Testis (tissue), 3 donors: ENCODE data around the gene CNR2. TPM values are rescaled to one million over a fixed set of nuclear protein-coding genes. Genes with fewer than 3 reads are reported as not detected.

Source experiments
- DNase-seq: peaks from one replicate; pipeline ENCODE4 v3.0.0-alpha.2; 2019
- H3K27ac ChIP-seq, 2 donors: fragments of 200-600 bp; sonication (generic); one replicate each; pipeline ENCODE4 v1.5.1; 2019
- H3K27me3 ChIP-seq: fragments of 200-600 bp; sonication (generic); one replicate; pipeline ENCODE4 v1.5.1; 2019
- H3K36me3 ChIP-seq: fragments of 200-600 bp; sonication (generic); one replicate; pipeline ENCODE4 v1.5.1; 2017; ENCODE audit warnings: low read depth; ENCODE audit errors: missing control alignments
- H3K4me1 ChIP-seq: fragments of 200-600 bp; sonication (generic); one replicate; pipeline ENCODE4 v1.5.1; 2019
- H3K4me3 ChIP-seq, 2 donors: fragments of 200-600 bp; sonication (generic); one replicate each; pipeline ENCODE4 v1.5.1; 2017 to 2019
- H3K9me3 ChIP-seq: fragments of 200-600 bp; sonication (generic); one replicate; pipeline ENCODE4 v1.5.1; 2017
- CTCF ChIP-seq, 3 experiments: fragments of 450-650 bp in 2 of 3; fragments of 200-600 bp in 1 of 3; sonication (generic) in 1 of 3; IDR thresholded peaks; one replicate each; pipeline ENCODE4 v1.5.1; 2016 to 2019; ENCODE audit warnings: antibody characterized with exemption in 3 of 3, mild to moderate bottlenecking in 2 of 3, moderate library complexity in 1 of 3
- POLR2A ChIP-seq: fragments of 450-650 bp; IDR thresholded peaks from one replicate; pipeline ENCODE4 v1.6.1; 2017; ENCODE audit warnings: antibody characterized with exemption, mild to moderate bottlenecking, moderate library complexity
- WGBS, 2 donors: methylation state at CpG; one replicate each; pipeline ENCODE4 v1.1.5; 2018; 5-methylcytosine and 5-hydroxymethylcytosine counted together
- intact Hi-C: fragments of 100-400 bp; cut with DNase I; formaldehyde crosslinking; loops from one replicate; pipeline ENCODE4 v1.15.1; 2023; ENCODE audit warnings: low total_unique reads
- polyA plus RNA-seq: library from polyadenylated mRNA; stranded (reverse); fragments of 350-450 nt; fragmentation: Illumina TruSeq; extraction: RNeasy Lipid Tissue Mini Kit (QIAGEN cat#74804); gene quantifications from one replicate; pipeline ENCODE4 v1.2.3, GENCODE V29; 2014; ENCODE audit warnings: low read depth, low replicate concordance; ENCODE audit not compliant: insufficient read depth
- total RNA-seq, 2 donors: library from RNA; depleted of rRNA; stranded (reverse); fragments of >200 nt; gene quantifications; one replicate each; pipeline ENCODE4 v1.2.3, GENCODE V29; 2016

CNR2 gene
- total and polyA plus RNA-seq, 3 donors from 2014 or later: 0.06 to 0.20 (median 0.08) TPM

- TF ChIP-seq CTCF (IDR thresholded peaks at IDR 0.05): no peak
- no peak for TF ChIP-seq POLR2A
- no peaks in the 10 kb centered on the region for H3K9me3 ChIP-seq
- DNase-seq: no peak
- no peaks in the 10 kb centered on the region for H3K4me1 ChIP-seq
- intact Hi-C loops: no loop called here
- no peaks in the 10 kb centered on the region for H3K27me3 ChIP-seq
- H3K27ac ChIP-seq: no peak overlapping the region
- 77 to 100% methylated on average over 1 of the region's 1 CpG for WGBS, 2 donors
- no peaks in the 10 kb centered on the region for H3K36me3 ChIP-seq
- H3K4me3 ChIP-seq: no peak overlapping the region
Measured at GRCh38 chr1:23879809-23880208, 33.4 kb downstream of the CNR2 start.

GRCh38 chr1:23878668-23879067 lies 34.5 kb downstream of the CNR2 start:
- Histone ChIP-seq H3K4me1 (no peaks in the 10 kb centered on the region), H3K27ac (no peak overlapping the region), H3K36me3 (no peaks in the 10 kb centered on the region), H3K27me3 (no peaks in the 10 kb centered on the region), H3K4me3 (no peak overlapping the region), H3K9me3 (no peaks in the 10 kb centered on the region)
- no peak for DNase-seq
- 80 to 82% methylated on average over 1 of the region's 1 CpG for WGBS, 2 donors
- TF ChIP-seq CTCF (IDR thresholded peaks at IDR 0.05) (no peak), POLR2A (no peak)
- intact Hi-C loops: no loop called here

GRCh38 chr1:23875382-23875781 lies 37.8 kb downstream of the CNR2 start:
- H3K9me3 ChIP-seq: no peaks in the 10 kb centered on the region
- no peaks in the 10 kb centered on the region for H3K27me3 ChIP-seq
- no peak overlapping the region for H3K4me3 ChIP-seq
- intact Hi-C loops: no loop called here
- TF ChIP-seq POLR2A (no peak), CTCF (IDR thresholded peaks at IDR 0.05) (no peak)
- WGBS, 2 donors: 74 to 88% methylated on average over 3 of the region's 3 CpGs
- H3K4me1 ChIP-seq: no peaks in the 10 kb centered on the region
- H3K27ac ChIP-seq: no peak overlapping the region
- no peak for DNase-seq
- no peaks in the 10 kb centered on the region for H3K36me3 ChIP-seq

GRCh38 chr1:23872421-23872820 lies 40.7 kb downstream of the CNR2 start:
- Histone ChIP-seq H3K27ac (no peak overlapping the region), H3K27me3 (no peaks in the 10 kb centered on the region), H3K9me3 (no peaks in the 10 kb centered on the region), H3K4me3 (no peak overlapping the region), H3K36me3 (no peaks in the 10 kb centered on the region), H3K4me1 (no peaks in the 10 kb centered on the region)
- no peak for DNase-seq
- no peak for TF ChIP-seq CTCF (IDR thresholded peaks at IDR 0.05)
- no peak for TF ChIP-seq POLR2A
- 87 to 89% methylated on average over 3 of the region's 3 CpGs for WGBS, 2 donors
- intact Hi-C loops: no loop called here

GRCh38 chr1:23869051-23869450 lies 44.1 kb downstream of the CNR2 start:
- WGBS, 2 donors: 42 to 43% methylated on average over 10 of the region's 10 CpGs
- Histone ChIP-seq H3K4me1 (no peaks in the 10 kb centered on the region), H3K27me3 (no peaks in the 10 kb centered on the region), H3K36me3 (no peaks in the 10 kb centered on the region), H3K27ac (peak overlapping the region in 1 of 2 donors; percentile 63), H3K9me3 (no peaks in the 10 kb centered on the region), H3K4me3 (peak overlapping the region; percentile 68 to 96)
- intact Hi-C loops: no loop called here
- DNase-seq: no peak
- TF ChIP-seq CTCF (IDR thresholded peaks at IDR 0.05) (no peak), POLR2A (no peak)
